ENCODE results near the gene PHTF2. TPM values are rescaled to one million over a fixed set of nuclear protein-coding genes. Genes with fewer than 3 reads are reported as not detected.
"Not testable (repeated sequence)": the region's sequence is repeated elsewhere in the genome, so short reads cannot be mapped to it uniquely, and the experiment has no call there.

PHTF2 gene
- total RNA-seq, 1 experiment from 2014 or later: 36.9 TPM

GRCh38 chr7:77866786-77867536 lies 68.4 kb downstream of the PHTF2 start:
- no TSS peak for BruUV-seq (replicated peaks)
- TF ChIP-seq CTCF (IDR thresholded peaks at IDR 0.05; ENCODE audit: insufficient read depth in 1 of 2, low read depth in 1 of 2, low read length in 1 of 2, severe bottlenecking in 1 of 2, unreplicated experiment in 1 of 2): no peak
- H3K27ac Mint-ChIP-seq (ENCODE audit: unreplicated experiment): peak overlapping the region; percentile 72
- ChIA-PET CTCF (interaction anchor here (1.3 kb wide), 1 partner anchor 68 kb away, joined by 6 read pairs; the partner anchor contains the start of genes PHTF2 and TMEM60), POLR2A (interaction anchor here (1.1 kb wide), 1 partner anchor 68 kb away, joined by 4 read pairs; the partner anchor contains the start of genes PHTF2 and TMEM60)
- peaks cover 9% of the 10 kb centered on the region for H3K36me3 Mint-ChIP-seq (ENCODE audit: insufficient read depth, unreplicated experiment)
- H3K4me3 Mint-ChIP-seq (ENCODE audit: unreplicated experiment): no peak overlapping the region
- peaks cover 29% of the 10 kb centered on the region for H3K4me1 Mint-ChIP-seq (ENCODE audit: low read depth, unreplicated experiment)
- H3K4me1 ChIP-seq: peaks cover 32% of the 10 kb centered on the region
- H3K4me3 ChIP-seq (ENCODE audit: low read depth, low read length): no peak overlapping the region
- peak in 1 of 2 experiments; percentile 12 for DNase-seq
- 0 out of 2 replicates have a peak, but pooled peaks cover 11% of the 10 kb centered on the region for H3K9me3 ChIP-seq
- no peaks in the 10 kb centered on the region for H3K27me3 Mint-ChIP-seq (ENCODE audit: insufficient read depth, unreplicated experiment)
- H3K36me3 ChIP-seq (ENCODE audit: control insufficient read depth, insufficient read depth, low read length): no peaks in the 10 kb centered on the region
- H3K9me3 Mint-ChIP-seq (ENCODE audit: unreplicated experiment): no peaks in the 10 kb centered on the region
- H3K27me3 ChIP-seq (replicated peaks; ENCODE audit: control insufficient read depth, insufficient read depth, low read length): no peaks in the 10 kb centered on the region
- intact Hi-C loops (cut with micrococcal nuclease; ENCODE audit: unreplicated experiment): loop anchor here (2.0 kb wide), 2 partner anchors 54 to 68 kb away; partner anchors contain the start of genes PHTF2 and TMEM60

GRCh38 chr7:77867537-77867865 lies 68.9 kb downstream of the PHTF2 start:
- Mint-ChIP-seq H3K4me1 (ENCODE audit: low read depth, unreplicated experiment) (peaks cover 32% of the 10 kb centered on the region), H3K9me3 (ENCODE audit: unreplicated experiment) (no peaks in the 10 kb centered on the region), H3K4me3 (ENCODE audit: unreplicated experiment) (no peak overlapping the region), H3K36me3 (ENCODE audit: insufficient read depth, unreplicated experiment) (peaks cover 9% of the 10 kb centered on the region), H3K27me3 (ENCODE audit: insufficient read depth, unreplicated experiment) (no peaks in the 10 kb centered on the region), H3K27ac (ENCODE audit: unreplicated experiment) (peak overlapping the region; percentile 72)
- Histone ChIP-seq H3K27me3 (replicated peaks; ENCODE audit: control insufficient read depth, insufficient read depth, low read length) (no peaks in the 10 kb centered on the region), H3K4me1 (peaks cover 37% of the 10 kb centered on the region), H3K4me3 (ENCODE audit: low read depth, low read length) (no peak overlapping the region), H3K36me3 (ENCODE audit: control insufficient read depth, insufficient read depth, low read length) (no peaks in the 10 kb centered on the region), H3K9me3 (0 out of 2 replicates have a peak, but pooled peaks cover 11% of the 10 kb centered on the region)
- no peak for TF ChIP-seq CTCF (IDR thresholded peaks at IDR 0.05; ENCODE audit: insufficient read depth in 1 of 2, low read depth in 1 of 2, low read length in 1 of 2, severe bottlenecking in 1 of 2, unreplicated experiment in 1 of 2)
- DNase-seq: peak in 1 of 2 experiments; percentile 3
- no TSS peak for BruUV-seq (replicated peaks)
- CTCF ChIA-PET: interaction anchor here (1.3 kb wide), 1 partner anchor 69 kb away, joined by 6 read pairs; the partner anchor contains the start of genes PHTF2 and TMEM60
- POLR2A ChIA-PET: interaction anchor here (1.1 kb wide), 1 partner anchor 69 kb away, joined by 4 read pairs; the partner anchor contains the start of genes PHTF2 and TMEM60
- intact Hi-C loops (cut with micrococcal nuclease; ENCODE audit: unreplicated experiment): loop anchor here (2.0 kb wide), 2 partner anchors 55 to 69 kb away; partner anchors contain the start of genes PHTF2 and TMEM60

GRCh38 chr7:77872256-77872655 lies 73.7 kb downstream of the PHTF2 start:
- H3K36me3 ChIP-seq (ENCODE audit: control insufficient read depth, insufficient read depth, low read length); H3K27me3 ChIP-seq (replicated peaks; ENCODE audit: control insufficient read depth, insufficient read depth, low read length); POLR2A ChIA-PET; CTCF ChIA-PET; DNase-seq; intact Hi-C loops (cut with micrococcal nuclease; ENCODE audit: unreplicated experiment); H3K4me3 ChIP-seq (ENCODE audit: low read depth, low read length); BruUV-seq (replicated peaks); H3K27me3 Mint-ChIP-seq (ENCODE audit: insufficient read depth, unreplicated experiment); H3K4me3 Mint-ChIP-seq (ENCODE audit: unreplicated experiment); H3K9me3 Mint-ChIP-seq (ENCODE audit: unreplicated experiment): not testable (repeated sequence)
- Mint-ChIP-seq H3K4me1 (ENCODE audit: low read depth, unreplicated experiment) (peaks cover 25% of the 10 kb centered on the region), H3K27ac (ENCODE audit: unreplicated experiment) (peak overlapping the region; percentile 86), H3K36me3 (ENCODE audit: insufficient read depth, unreplicated experiment) (peaks cover 17% of the 10 kb centered on the region)
- Histone ChIP-seq H3K4me1 (peaks cover 46% of the 10 kb centered on the region), H3K9me3 (0 out of 2 replicates have a peak, but pooled peaks cover 11% of the 10 kb centered on the region)

- H3K27ac Mint-ChIP-seq (ENCODE audit: unreplicated experiment): peak overlapping the region; percentile 86
- intact Hi-C loops (cut with micrococcal nuclease; ENCODE audit: unreplicated experiment); H3K27me3 ChIP-seq (replicated peaks; ENCODE audit: control insufficient read depth, insufficient read depth, low read length); CTCF ChIA-PET; H3K27me3 Mint-ChIP-seq (ENCODE audit: insufficient read depth, unreplicated experiment); POLR2A ChIA-PET; H3K9me3 Mint-ChIP-seq (ENCODE audit: unreplicated experiment); H3K4me3 ChIP-seq (ENCODE audit: low read depth, low read length); H3K36me3 ChIP-seq (ENCODE audit: control insufficient read depth, insufficient read depth, low read length): not testable (repeated sequence)
- 0 out of 2 replicates have a peak, but pooled peaks cover 11% of the 10 kb centered on the region for H3K9me3 ChIP-seq
- TSS peak; percentile 36 for BruUV-seq (replicated peaks)
- H3K4me1 ChIP-seq: peaks cover 42% of the 10 kb centered on the region
- peaks cover 17% of the 10 kb centered on the region for H3K36me3 Mint-ChIP-seq (ENCODE audit: insufficient read depth, unreplicated experiment)
- H3K4me3 Mint-ChIP-seq (ENCODE audit: unreplicated experiment): peak overlapping the region; percentile 63
- H3K4me1 Mint-ChIP-seq (ENCODE audit: low read depth, unreplicated experiment): peaks cover 18% of the 10 kb centered on the region
- peak; percentile 52 to 79 for DNase-seq
Observed at GRCh38 chr7:77873416-77874327, 75.1 kb downstream of the PHTF2 start.

Measured in Caco-2 (cell line).